ENCODE measurements around the gene PNPLA1.
"Not testable (repeated sequence)": the region's sequence is repeated elsewhere in the genome, so short reads cannot be mapped to it uniquely, and the experiment has no call there.

Gene PNPLA1

GRCh38 chr6:36337814-36338213, 68.0 kb downstream of the PNPLA1 start:
- DNase-seq: no peak

GRCh38 chr6:36338223-36338622, 68.4 kb downstream of the PNPLA1 start:
- not testable (repeated sequence) for DNase-seq

- DNase-seq: no peak
Observed at GRCh38 chr6:36339146-36339545, 69.3 kb downstream of the PNPLA1 start.

GRCh38 chr6:36340306-36340617, 70.4 kb downstream of the PNPLA1 start:
- DNase-seq: no peak

- DNase-seq: peak; percentile 55
Observed at GRCh38 chr6:36340618-36341454, 71.0 kb downstream of the PNPLA1 start.

- no peak for DNase-seq
Observed at GRCh38 chr6:36343109-36343680, 73.3 kb downstream of the PNPLA1 start.

- no peak for DNase-seq
Observed at GRCh38 chr6:36345681-36346466, 76.0 kb downstream of the PNPLA1 start.

- no peak for DNase-seq
Observed at GRCh38 chr6:36346486-36347273, 76.8 kb downstream of the PNPLA1 start.

GRCh38 chr6:36347621-36348020, 77.8 kb downstream of the PNPLA1 start:
- DNase-seq: no peak

- DNase-seq: peak; percentile 86
Observed at GRCh38 chr6:36349240-36349639, 79.4 kb downstream of the PNPLA1 start.

GRCh38 chr6:36350082-36350481, 80.2 kb downstream of the PNPLA1 start:
- DNase-seq: no peak

GRCh38 chr6:36350681-36351571, 81.1 kb downstream of the PNPLA1 start:
- no peak for DNase-seq

- no peak for DNase-seq
Observed at GRCh38 chr6:36352477-36353157, 82.8 kb downstream of the PNPLA1 start.

- no peak for DNase-seq
Observed at GRCh38 chr6:36353411-36353915, 83.6 kb downstream of the PNPLA1 start.

GRCh38 chr6:36355819-36356218, 86.0 kb downstream of the PNPLA1 start:
- no peak for DNase-seq

GRCh38 chr6:36357872-36358225, 88.0 kb downstream of the PNPLA1 start:
- DNase-seq: no peak
